ENCODE results near the gene HOXA4. TPM values are rescaled to one million over a fixed set of nuclear protein-coding genes. Genes with fewer than 3 reads are reported as not detected.
A peak's percentile ranks its signal among the peaks of the same experiment; 100 is the strongest.

The HOXA4 gene
- total RNA-seq, 1 experiment from 2014 or later = 1.0 TPM

GRCh38 chr7:27115221-27116026, 15.1 kb downstream of the HOXA4 start:
- intact Hi-C loops (cut with micrococcal nuclease; ENCODE audit: unreplicated experiment) = loop anchor here (2.0 kb wide), 1 partner anchor 17 kb away; no protein-coding TSS in a partner anchor
- CTCF ChIA-PET = interaction anchor here (0.7 to 2.6 kb wide), 2 partner anchors 16 to 760 kb away, joined by 3 to 19 read pairs; no protein-coding TSS in a partner anchor
- no peak for TF ChIP-seq CTCF (IDR thresholded peaks at IDR 0.05; ENCODE audit: unreplicated experiment)
- DNase-seq = peak; percentile 84
- Mint-ChIP-seq H3K9me3 (ENCODE audit: low read depth, unreplicated experiment) (no peaks in the 10 kb centered on the region), H3K27me3 (ENCODE audit: unreplicated experiment) (no peaks in the 10 kb centered on the region), H3K36me3 (ENCODE audit: insufficient read depth, unreplicated experiment) (peaks cover 56% of the 10 kb centered on the region), H3K4me1 (ENCODE audit: low read depth, unreplicated experiment) (peaks cover 64% of the 10 kb centered on the region), H3K27ac (ENCODE audit: unreplicated experiment) (peak overlapping the region; percentile 74), H3K4me3 (ENCODE audit: low read depth, unreplicated experiment) (peak overlapping the region; percentile 78)
- no TSS peak for BruUV-seq (replicated peaks)

- peak overlapping the region; percentile 78 for H3K4me3 Mint-ChIP-seq (ENCODE audit: low read depth, unreplicated experiment)
- no TSS peak for BruUV-seq (replicated peaks)
These were observed 15.7 kb downstream of the HOXA4 start for GRCh38 chr7:27114881-27115220.

GRCh38 chr7:27113991-27114769, 16.4 kb downstream of the HOXA4 start:
- TF ChIP-seq CTCF (IDR thresholded peaks at IDR 0.05; ENCODE audit: unreplicated experiment) = no peak
- BruUV-seq (replicated peaks) = no TSS peak
- Mint-ChIP-seq H3K4me1 (ENCODE audit: low read depth, unreplicated experiment) (peaks cover 53% of the 10 kb centered on the region), H3K27ac (ENCODE audit: unreplicated experiment) (peak overlapping the region; percentile 74), H3K9me3 (ENCODE audit: low read depth, unreplicated experiment) (no peaks in the 10 kb centered on the region), H3K36me3 (ENCODE audit: insufficient read depth, unreplicated experiment) (peaks cover 50% of the 10 kb centered on the region), H3K27me3 (ENCODE audit: unreplicated experiment) (no peaks in the 10 kb centered on the region), H3K4me3 (ENCODE audit: low read depth, unreplicated experiment) (peak overlapping the region; percentile 78)
- peak; percentile 64 for DNase-seq
- CTCF ChIA-PET = interaction anchor here (0.5 to 2.6 kb wide), 2 partner anchors 15 to 239 kb away, joined by 5 to 19 read pairs; no protein-coding TSS in a partner anchor
- intact Hi-C loops (cut with micrococcal nuclease; ENCODE audit: unreplicated experiment) = loop anchor here (2.0 kb wide), 1 partner anchor 15 kb away; no protein-coding TSS in a partner anchor

More at GRCh38 chr7:27114881-27115220, 15.7 kb downstream of the HOXA4 start:
- Mint-ChIP-seq H3K36me3 (ENCODE audit: insufficient read depth, unreplicated experiment) (peaks cover 51% of the 10 kb centered on the region), H3K27me3 (ENCODE audit: unreplicated experiment) (no peaks in the 10 kb centered on the region), H3K9me3 (ENCODE audit: low read depth, unreplicated experiment) (no peaks in the 10 kb centered on the region), H3K27ac (ENCODE audit: unreplicated experiment) (peak overlapping the region; percentile 74), H3K4me1 (ENCODE audit: low read depth, unreplicated experiment) (peaks cover 60% of the 10 kb centered on the region)
- CTCF ChIA-PET = interaction anchor here (0.7 to 2.6 kb wide), 2 partner anchors 16 to 761 kb away, joined by 3 to 19 read pairs; no protein-coding TSS in a partner anchor
- DNase-seq = no peak
- no peak for TF ChIP-seq CTCF (IDR thresholded peaks at IDR 0.05; ENCODE audit: unreplicated experiment)
- intact Hi-C loops (cut with micrococcal nuclease; ENCODE audit: unreplicated experiment) = loop anchor here (2.0 kb wide), 1 partner anchor 16 kb away; no protein-coding TSS in a partner anchor
